NCI-H82 (cell line): Measurements from ENCODE around the gene MAP2.

ENCODE experiments used
- DNase-seq: peaks from one replicate; lab custom pipeline; 2025; lab: John Stamatoyannopoulos, UW

Gene MAP2

GRCh38 chr2:209661286-209661894 is 237.5 kb downstream of the MAP2 start:
- no peak for DNase-seq

DNA sequence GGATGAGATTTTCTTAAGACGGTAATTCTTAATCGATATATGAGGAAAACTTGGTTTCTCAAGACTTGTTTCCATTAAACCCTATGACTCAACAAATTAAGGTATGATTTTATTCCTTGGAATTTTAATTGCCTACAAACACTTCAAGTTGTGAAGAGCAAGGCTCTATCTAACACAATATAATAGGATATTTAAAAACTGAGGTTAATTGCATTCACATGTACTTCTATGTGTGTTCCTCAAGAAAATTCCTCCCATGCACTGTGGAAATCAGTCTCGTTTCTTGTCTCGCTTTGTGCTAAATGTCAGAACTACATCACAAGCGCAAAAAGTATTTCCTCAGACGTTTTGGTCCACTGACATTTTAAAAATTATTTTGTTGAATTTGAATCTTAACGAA is 238.2 kb downstream of the MAP2 start:
- DNase-seq = no peak

DNA sequence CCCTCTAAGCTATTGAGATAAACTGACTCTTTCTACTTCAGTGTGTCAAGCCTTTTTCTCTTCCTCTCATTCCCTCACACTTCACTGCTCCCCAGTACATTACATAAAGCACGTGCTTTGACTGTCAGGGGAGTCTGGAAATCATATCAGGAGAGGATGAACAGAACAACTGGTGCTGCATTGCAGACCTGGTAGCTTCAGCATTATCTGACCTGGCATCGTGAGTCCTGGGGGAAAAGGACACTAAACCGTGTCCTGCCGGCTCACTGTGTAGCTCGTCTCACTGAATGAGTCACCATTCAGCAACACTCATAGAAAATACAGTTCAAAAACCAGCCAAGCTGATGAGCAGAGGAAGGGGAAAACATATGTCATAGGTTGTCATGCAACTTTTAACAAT is 239.3 kb downstream of the MAP2 start:
- no peak for DNase-seq

DNA sequence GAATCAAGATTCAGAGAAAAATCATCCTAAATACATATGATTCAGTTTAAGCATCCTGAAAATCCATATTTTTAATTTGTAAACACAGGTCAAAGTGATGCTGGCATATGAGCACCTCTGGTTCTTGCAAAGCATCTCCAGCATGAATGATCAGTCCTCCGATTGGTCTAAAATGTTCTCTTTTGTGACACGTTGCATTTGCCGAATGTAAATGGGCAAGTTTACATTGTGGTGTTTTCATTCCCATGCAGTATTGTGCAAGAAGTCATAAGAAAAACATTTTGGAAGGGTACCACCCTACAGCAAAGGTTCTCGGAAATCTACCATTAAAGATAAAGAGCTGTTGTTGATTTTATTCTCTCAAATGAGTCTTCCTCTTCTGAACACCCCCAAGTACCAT is 239.8 kb downstream of the MAP2 start:
- no peak for DNase-seq

- no peak for DNase-seq
These were observed 242.4 kb downstream of the MAP2 start for GRCh38 chr2:209666296-209666695.

GRCh38 chr2:209671020-209671680 is 247.3 kb downstream of the MAP2 start:
- DNase-seq = no peak

DNA sequence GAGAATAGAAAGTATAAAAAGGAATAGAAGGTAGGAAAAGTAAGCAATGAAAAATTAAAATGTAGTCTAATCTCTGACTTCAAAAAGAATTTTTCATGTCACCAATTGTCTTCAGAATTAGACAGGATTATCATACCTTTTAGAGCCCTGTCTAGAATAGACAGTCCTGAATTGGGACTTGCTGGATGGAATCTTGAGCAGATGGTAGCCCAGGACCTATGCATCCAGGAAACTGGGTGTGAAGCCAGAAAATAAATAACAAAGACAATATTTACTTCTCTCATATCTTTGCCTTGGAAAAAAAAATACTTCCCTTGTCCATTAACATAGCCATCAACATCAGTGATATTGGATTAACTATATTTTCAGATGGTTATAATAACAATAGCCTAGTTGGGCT is 250.0 kb downstream of the MAP2 start:
- no peak for DNase-seq

DNA sequence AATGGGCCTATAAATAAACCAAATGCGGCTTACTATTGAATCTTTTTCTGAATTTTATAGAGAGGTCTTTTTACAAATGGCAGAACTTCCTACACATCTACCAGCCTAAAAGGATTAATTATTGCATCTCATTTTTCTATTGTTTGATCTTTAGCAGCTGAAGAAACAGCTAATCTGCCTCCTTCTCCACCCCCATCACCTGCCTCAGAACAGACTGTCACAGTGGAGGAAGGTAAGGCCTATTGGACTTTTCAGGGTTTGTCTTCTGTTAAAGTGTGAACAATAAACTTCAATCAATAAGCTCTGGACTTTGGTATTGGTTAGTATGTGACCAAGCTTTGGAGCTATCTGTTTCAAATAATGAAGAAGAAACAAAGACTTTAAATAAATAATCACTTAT is 256.7 kb downstream of the MAP2 start:
- DNase-seq = peak; percentile 22

DNA sequence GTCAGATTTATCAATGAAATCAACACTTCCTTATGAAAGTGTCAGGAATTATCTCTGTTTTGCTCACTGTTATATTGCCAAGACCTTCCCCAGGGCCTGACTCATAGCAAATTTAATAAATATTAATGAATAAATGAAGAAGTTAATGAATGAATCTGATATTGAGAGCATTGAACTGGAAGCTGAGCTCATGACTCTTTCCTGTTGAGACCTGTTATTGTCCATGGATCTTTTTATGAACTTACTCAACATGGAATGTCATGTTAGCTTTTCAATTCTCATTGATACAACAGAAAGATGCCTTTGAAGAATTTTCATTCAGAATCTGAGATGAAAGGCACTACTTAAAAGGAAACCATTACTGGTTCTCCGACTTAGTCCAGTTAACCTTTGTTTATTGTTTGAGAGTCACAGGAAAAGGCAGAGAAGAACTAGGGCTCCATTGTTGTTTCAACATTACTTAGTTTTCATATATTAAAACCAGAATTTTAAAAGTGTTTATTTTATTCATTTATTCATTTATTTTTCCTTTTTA is 257.4 kb downstream of the MAP2 start:
- DNase-seq = no peak

DNA sequence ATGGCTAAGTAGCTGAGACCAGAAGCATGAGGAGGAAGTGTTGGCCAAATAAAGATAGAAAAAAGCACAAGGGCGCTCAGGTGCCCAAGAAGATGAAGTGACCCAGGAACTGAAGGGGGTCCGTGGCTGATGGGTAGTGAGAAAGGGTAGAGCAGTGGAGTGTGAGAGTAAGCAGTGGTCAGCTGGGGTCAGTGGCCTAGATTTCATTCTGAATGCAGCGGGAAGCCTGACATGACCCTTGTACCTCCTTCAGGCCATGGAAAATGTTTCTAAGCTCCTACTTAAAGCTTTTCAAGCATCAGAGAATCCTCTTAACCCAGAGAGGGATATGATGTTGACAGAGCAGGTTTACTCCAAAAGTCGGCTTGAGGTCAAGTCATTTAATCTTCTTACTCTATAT is 258.8 kb downstream of the MAP2 start:
- peak; percentile 97 for DNase-seq

DNA sequence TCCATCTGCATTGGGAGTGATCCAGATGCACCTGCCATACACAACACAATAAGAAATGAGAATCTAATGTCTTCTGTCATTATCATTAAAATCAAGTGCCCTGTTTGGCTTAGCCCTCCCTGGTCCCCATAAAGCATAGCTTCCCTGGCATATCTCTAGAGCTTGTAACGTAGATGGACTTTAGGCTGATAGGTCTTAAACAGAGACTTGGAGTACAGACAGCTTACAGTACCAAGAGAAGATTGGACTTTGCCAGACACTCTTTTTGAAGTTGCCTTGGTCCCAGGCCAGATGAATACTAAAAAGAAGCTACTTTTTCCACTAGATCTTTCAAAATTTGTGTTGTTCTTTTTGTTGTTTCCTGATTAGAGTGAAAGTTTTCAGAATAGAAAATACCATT is 261.5 kb downstream of the MAP2 start:
- DNase-seq = no peak

DNA sequence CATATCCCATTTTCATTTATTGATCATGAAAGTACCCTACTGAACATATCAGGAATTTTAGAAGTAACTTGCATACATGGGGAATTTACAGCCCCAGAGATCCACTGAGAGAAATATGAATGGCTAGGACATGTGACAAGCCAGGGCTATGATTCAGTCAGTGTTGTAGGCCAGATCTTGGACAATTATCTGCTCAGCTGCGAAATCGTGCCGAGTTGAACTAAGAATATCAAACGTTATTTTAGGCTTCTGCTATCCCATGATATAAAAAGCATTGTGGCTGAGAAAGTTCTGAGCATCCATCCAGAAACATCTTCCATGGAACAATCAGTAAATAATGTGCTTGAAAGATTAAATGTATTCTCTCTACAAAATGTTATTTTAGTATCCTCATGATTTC is 262.1 kb downstream of the MAP2 start:
- DNase-seq = no peak

DNA sequence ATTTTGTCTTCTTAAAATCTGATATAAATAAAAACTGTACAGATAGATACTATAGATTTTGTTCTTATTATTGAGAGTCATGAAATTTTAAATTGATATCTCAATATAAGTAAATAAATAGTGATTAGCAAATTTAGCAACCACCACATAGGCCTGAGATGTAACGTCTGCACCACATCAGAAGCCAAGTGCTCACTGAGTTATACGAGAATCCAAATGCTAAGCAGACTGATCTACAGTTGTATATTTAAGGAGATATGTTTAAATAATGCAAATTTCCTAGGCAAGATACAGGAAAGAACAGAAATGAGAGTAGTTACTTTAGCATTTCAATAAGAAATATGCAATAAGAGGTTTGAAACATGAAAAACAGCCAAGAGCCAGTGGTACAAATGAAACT is 262.6 kb downstream of the MAP2 start:
- no peak for DNase-seq

- DNase-seq = peak; percentile 8
These were observed 263.6 kb downstream of the MAP2 start for GRCh38 chr2:209687323-209687969.

- no peak for DNase-seq
These were observed 264.5 kb downstream of the MAP2 start for GRCh38 chr2:209688385-209688784.

DNA sequence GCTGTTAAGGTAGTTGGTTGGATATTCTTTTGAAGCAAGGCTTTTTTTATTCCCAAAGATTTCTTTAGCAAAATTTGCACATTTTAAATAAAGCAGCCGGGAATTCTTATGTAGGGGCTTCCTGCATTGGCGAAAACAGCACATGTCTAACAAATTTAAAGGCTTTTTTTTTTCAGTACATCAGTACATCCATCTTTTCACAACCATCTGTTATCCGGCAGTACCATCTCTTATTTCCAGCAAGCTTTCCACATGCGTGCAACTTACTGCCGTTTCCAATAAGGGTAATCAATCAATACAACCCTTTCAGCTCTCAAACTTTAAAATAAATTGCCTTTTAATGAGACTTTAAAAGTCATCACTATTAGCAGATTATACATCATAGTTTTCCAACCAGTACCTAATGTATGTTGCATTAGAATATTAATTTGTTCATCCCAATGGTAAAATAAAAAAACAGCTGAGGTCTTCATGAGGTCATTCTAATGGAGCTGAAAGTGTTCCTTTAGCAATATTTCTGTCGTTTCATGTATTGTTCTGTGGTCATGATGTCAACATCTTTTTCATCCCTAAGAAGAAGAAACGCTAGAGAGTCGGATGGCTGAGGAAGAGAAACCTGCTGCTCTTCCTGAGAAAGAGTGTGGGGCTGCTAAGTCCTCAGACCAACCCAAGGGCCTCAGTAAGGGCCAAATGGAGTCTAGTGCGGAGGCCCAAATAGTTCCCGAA is 266.3 kb downstream of the MAP2 start:
- no peak for DNase-seq

GRCh38 chr2:209694748-209695147 is 270.9 kb downstream of the MAP2 start:
- no peak for DNase-seq

DNA sequence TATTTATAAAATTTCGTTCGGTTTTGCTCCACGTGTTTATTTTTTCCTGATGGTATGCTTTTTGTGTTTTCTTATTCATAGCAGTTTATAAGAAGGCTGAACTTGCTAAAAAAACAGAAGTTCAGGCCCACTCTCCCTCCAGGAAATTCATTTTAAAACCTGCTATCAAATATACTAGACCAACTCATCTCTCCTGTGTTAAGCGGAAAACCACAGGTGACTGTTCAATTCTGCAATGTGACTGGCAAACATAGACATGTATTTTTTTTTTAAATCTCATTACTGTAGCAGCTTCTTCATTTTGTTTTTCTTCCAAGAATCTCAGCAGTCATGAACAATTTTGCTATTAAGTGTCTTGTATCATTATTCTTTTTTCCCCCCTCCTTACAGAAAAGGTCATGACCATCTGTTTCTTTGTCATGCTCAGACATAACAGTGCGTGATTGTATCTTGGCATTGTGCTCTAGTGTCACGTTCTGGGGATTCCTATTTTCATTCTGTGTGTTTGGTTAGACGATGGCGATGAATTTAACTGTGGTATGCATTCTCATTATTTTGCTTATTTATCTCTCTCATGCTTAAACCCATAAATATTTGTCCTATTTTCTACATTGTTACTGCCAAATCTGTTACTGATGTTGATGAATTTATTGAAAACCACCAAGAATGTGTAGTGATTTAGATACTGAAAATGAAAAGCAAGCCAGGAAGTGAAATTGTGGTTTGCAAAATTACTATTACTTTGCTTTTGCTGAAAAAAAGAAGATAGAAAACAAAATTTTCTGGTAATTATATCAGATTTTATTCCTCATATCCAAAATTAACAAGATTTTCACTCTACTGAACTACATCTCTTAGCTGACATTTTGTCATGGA is 273.2 kb downstream of the MAP2 start:
- no peak for DNase-seq

GRCh38 chr2:209702775-209703174 is 278.9 kb downstream of the MAP2 start:
- no peak for DNase-seq

DNA sequence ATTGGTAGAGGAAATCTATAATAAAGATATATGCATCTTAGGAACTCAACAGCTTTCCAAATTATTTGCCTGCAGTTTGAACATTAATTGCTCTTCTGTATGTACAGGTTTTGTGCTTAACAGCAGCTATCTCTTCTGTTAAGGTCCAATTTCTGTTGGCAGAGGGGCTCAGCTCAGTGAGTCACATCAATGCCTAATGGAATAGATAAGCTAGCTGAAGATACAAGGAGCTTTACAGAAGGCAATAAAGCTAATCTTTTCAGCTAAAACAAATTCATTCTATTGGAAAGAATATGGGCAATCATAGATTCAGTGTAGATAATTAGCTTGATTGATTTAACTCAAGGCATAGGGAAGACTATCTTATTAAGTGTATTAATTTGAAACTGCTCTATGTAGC is 289.4 kb downstream of the MAP2 start:
- peak; percentile 33 for DNase-seq

DNA sequence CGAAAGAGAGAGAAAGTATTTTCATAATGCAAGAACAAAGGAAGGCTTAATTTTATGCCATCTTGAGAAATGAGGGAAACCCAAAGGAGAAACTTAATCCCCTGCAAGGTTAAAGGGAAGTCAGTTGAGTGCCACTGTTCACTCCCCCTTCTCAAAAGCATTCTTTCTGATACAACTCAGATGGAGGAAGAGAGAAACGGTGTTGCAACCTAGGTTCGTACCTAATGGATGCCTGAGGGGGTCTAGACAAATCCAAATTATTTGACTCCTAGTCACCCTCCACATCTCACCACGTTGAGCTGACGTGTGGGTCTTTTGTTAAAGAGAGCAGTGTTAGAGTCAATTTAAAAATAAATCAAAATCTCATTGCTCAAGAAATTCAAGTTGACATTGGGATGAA is 295.2 kb downstream of the MAP2 start:
- no peak for DNase-seq

- DNase-seq = no peak
These were observed 297.6 kb downstream of the MAP2 start for GRCh38 chr2:209721497-209721896.
